ENCODE measurements around the gene PTPRG. TPM values are rescaled to one million over a fixed set of nuclear protein-coding genes. Genes with fewer than 3 reads are reported as not detected.

PTPRG gene
- total and polyA plus RNA-seq, 2 donors (not counting 1 experiment from before 2014, with no cell fraction given) = 67.0 to 97.9 TPM

DNA sequence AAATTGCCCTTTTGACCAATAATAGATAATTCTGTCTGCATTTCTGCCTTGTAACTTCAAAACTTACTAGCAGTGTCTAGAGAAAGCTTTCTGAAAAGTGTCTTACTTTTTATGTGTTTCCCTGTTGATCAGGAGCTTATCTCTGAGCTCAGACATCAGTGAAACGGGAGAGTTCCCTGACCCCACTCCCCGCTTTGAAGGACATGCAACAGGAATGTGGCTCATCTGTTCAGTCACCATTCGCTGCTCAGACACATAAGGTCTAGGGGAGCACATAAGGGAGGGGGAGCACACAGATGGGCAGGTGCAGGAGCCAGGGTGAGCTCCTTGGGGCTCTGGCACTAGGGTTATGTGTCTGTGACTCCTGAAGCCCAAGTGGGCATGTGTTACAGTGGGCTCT, 607.0 kb downstream of the PTPRG start:
- Histone ChIP-seq H3K79me2 (ENCODE audit: control insufficient read depth, insufficient read depth, low read length) (no peaks in the 10 kb centered on the region), H3K27me3 (ENCODE audit: control insufficient read depth, insufficient read depth, low read length) (no peaks in the 10 kb centered on the region), H3K4me2 (ENCODE audit: extremely low read depth, insufficient read depth, low read length) (no peak overlapping the region), H3K4me3 (replicated peaks in 1 of 4; ENCODE audit: control extremely low read depth in 1 of 4, insufficient read depth in 1 of 4, low read depth in 3 of 4, low read length in 4 of 4) (no peak overlapping the region), H4K20me1 (ENCODE audit: control insufficient read depth, extremely low read depth, insufficient read depth, low read length) (no peaks in the 10 kb centered on the region), H3K4me1 (ENCODE audit: control insufficient read depth, extremely low read depth, insufficient read depth, low read length) (no peaks in the 10 kb centered on the region), H2AFZ (ENCODE audit: low read length) (no peak overlapping the region), H3K27ac (ENCODE audit: insufficient read depth, low read length) (no peak overlapping the region), H3K36me3 (ENCODE audit: control insufficient read depth, insufficient read depth, low read length) (no peaks in the 10 kb centered on the region), H3K9me3 (ENCODE audit: control insufficient read depth, insufficient read depth, low read depth, low read length) (no peaks in the 10 kb centered on the region), H3K9ac (ENCODE audit: insufficient read depth, low read length) (no peak overlapping the region)
- no peak for TF ChIP-seq EZH2 (IDR thresholded peaks at IDR 0.05; ENCODE audit: low read length, missing control alignments)
- TF ChIP-seq, protein P1, sequence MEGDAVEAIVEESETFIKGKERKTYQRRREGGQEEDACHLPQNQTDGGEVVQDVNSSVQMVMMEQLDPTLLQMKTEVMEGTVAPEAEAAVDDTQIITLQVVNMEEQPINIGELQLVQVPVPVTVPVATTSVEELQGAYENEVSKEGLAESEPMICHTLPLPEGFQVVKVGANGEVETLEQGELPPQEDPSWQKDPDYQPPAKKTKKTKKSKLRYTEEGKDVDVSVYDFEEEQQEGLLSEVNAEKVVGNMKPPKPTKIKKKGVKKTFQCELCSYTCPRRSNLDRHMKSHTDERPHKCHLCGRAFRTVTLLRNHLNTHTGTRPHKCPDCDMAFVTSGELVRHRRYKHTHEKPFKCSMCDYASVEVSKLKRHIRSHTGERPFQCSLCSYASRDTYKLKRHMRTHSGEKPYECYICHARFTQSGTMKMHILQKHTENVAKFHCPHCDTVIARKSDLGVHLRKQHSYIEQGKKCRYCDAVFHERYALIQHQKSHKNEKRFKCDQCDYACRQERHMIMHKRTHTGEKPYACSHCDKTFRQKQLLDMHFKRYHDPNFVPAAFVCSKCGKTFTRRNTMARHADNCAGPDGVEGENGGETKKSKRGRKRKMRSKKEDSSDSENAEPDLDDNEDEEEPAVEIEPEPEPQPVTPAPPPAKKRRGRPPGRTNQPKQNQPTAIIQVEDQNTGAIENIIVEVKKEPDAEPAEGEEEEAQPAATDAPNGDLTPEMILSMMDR (conservative IDR thresholded peaks at IDR 0.05 in 1 of 2, IDR thresholded peaks at IDR 0.05 in 1 of 2; ENCODE audit: low read depth in 1 of 2, low read length in 2 of 2) = no peak
- DNase-seq (ENCODE audit: low read depth in 2 of 2) = no peak

DNA sequence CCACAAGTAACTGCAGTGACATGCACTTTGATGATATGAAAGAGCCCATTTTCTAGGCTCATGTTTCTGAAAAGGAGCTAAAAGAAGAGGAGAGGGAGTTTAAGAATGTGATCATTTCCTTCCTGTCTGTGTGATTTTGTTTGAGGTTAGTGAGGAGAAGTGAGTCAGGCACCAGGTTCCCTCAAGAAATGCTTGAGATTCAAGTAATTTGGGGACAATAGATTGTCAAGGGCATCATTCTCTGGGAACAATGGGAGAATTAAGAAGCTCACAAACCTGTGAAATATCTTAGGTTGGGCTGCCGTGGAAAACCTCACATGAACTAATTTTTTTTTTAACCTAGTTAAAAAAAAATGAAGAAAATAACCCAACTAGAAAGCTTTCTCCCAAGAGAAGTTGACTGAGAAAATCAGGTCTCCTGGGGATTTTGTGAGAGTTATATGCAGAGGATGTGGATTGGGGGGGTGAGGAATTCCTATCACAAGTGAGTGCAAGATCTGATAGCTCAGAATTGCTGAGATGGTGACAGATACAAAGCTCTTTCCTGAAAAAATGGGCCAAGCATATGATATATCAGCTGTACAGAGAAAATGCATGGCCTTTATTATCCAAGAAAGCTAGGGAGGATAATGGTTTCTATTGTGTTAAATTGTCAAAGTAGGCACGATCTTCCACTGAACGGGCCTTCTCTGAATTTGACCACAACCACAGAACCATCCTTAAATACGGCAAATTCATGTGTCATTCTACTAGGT, 608.7 kb downstream of the PTPRG start:
- no peaks in the 10 kb centered on the region for H3K36me3 ChIP-seq (ENCODE audit: control insufficient read depth, insufficient read depth, low read length)
- no peak overlapping the region for H3K27ac ChIP-seq (ENCODE audit: insufficient read depth, low read length)
- DNase-seq (ENCODE audit: low read depth in 2 of 2) = peak in 1 of 2 donors; percentile 78
- no peaks in the 10 kb centered on the region for H4K20me1 ChIP-seq (ENCODE audit: control insufficient read depth, extremely low read depth, insufficient read depth, low read length)
- H3K27me3 ChIP-seq (ENCODE audit: control insufficient read depth, insufficient read depth, low read length) = no peaks in the 10 kb centered on the region
- H3K9me3 ChIP-seq (ENCODE audit: control insufficient read depth, insufficient read depth, low read depth, low read length) = no peaks in the 10 kb centered on the region
- no peaks in the 10 kb centered on the region for H3K79me2 ChIP-seq (ENCODE audit: control insufficient read depth, insufficient read depth, low read length)
- TF ChIP-seq, protein P1 (conservative IDR thresholded peaks at IDR 0.05 in 1 of 2, IDR thresholded peaks at IDR 0.05 in 1 of 2; ENCODE audit: low read depth in 1 of 2, low read length in 2 of 2) = no peak
- TF ChIP-seq EZH2 (IDR thresholded peaks at IDR 0.05; ENCODE audit: low read length, missing control alignments) = no peak
- no peak overlapping the region for H3K4me3 ChIP-seq (replicated peaks in 1 of 4; ENCODE audit: control extremely low read depth in 1 of 4, insufficient read depth in 1 of 4, low read depth in 3 of 4, low read length in 4 of 4)
- H3K4me1 ChIP-seq (ENCODE audit: control insufficient read depth, extremely low read depth, insufficient read depth, low read length) = no peaks in the 10 kb centered on the region
- H2AFZ ChIP-seq (ENCODE audit: low read length) = no peak overlapping the region
- no peak overlapping the region for H3K9ac ChIP-seq (ENCODE audit: insufficient read depth, low read length)
- H3K4me2 ChIP-seq (ENCODE audit: extremely low read depth, insufficient read depth, low read length) = no peak overlapping the region

DNA sequence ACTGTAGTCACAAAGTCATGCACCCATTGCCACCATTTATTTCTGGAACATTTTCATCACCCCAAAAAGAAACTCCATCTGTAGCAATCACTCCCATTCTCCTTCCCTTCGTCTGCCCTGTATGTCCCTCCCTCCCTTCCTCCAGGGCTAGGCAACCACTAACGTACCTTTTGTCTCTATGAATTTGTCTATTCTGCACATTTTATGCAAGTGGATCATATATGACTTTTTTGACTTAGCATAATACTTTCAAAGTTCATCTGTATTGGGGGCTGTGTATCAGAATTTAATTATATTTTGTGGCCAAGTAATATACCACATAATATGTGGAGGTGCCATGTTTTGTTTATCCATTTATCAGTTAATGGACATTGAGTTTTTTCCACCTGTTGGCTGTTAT, 610.4 kb downstream of the PTPRG start:
- Histone ChIP-seq H3K4me3 (replicated peaks in 1 of 4; ENCODE audit: control extremely low read depth in 1 of 4, insufficient read depth in 1 of 4, low read depth in 3 of 4, low read length in 4 of 4) (no peak overlapping the region), H4K20me1 (ENCODE audit: control insufficient read depth, extremely low read depth, insufficient read depth, low read length) (no peaks in the 10 kb centered on the region), H3K27ac (ENCODE audit: insufficient read depth, low read length) (no peak overlapping the region), H3K4me1 (ENCODE audit: control insufficient read depth, extremely low read depth, insufficient read depth, low read length) (no peaks in the 10 kb centered on the region), H3K9me3 (ENCODE audit: control insufficient read depth, insufficient read depth, low read depth, low read length) (no peaks in the 10 kb centered on the region), H3K9ac (ENCODE audit: insufficient read depth, low read length) (no peak overlapping the region), H3K36me3 (ENCODE audit: control insufficient read depth, insufficient read depth, low read length) (no peaks in the 10 kb centered on the region), H3K79me2 (ENCODE audit: control insufficient read depth, insufficient read depth, low read length) (no peaks in the 10 kb centered on the region), H2AFZ (ENCODE audit: low read length) (no peak overlapping the region), H3K4me2 (ENCODE audit: extremely low read depth, insufficient read depth, low read length) (no peak overlapping the region), H3K27me3 (ENCODE audit: control insufficient read depth, insufficient read depth, low read length) (no peaks in the 10 kb centered on the region)
- TF ChIP-seq, protein P1 (conservative IDR thresholded peaks at IDR 0.05 in 1 of 2, IDR thresholded peaks at IDR 0.05 in 1 of 2; ENCODE audit: low read depth in 1 of 2, low read length in 2 of 2) = no peak
- no peak for TF ChIP-seq EZH2 (IDR thresholded peaks at IDR 0.05; ENCODE audit: low read length, missing control alignments)
- DNase-seq (ENCODE audit: low read depth in 2 of 2) = no peak
